GM21723 (cell line): ENCODE data around the gene ZCCHC24.

Source experiments
- ATAC-seq: cut with Tn5 transposase; IDR thresholded peaks from one replicate; pipeline ENCODE4 v1.9.1; 2021; ENCODE audit warnings: mild to moderate bottlenecking, moderate library complexity; ENCODE audit not compliant: unreplicated experiment

Gene ZCCHC24

GRCh38 chr10:79386637-79387465 is 58.6 kb downstream of the ZCCHC24 start:
- ATAC-seq, result no peak

DNA sequence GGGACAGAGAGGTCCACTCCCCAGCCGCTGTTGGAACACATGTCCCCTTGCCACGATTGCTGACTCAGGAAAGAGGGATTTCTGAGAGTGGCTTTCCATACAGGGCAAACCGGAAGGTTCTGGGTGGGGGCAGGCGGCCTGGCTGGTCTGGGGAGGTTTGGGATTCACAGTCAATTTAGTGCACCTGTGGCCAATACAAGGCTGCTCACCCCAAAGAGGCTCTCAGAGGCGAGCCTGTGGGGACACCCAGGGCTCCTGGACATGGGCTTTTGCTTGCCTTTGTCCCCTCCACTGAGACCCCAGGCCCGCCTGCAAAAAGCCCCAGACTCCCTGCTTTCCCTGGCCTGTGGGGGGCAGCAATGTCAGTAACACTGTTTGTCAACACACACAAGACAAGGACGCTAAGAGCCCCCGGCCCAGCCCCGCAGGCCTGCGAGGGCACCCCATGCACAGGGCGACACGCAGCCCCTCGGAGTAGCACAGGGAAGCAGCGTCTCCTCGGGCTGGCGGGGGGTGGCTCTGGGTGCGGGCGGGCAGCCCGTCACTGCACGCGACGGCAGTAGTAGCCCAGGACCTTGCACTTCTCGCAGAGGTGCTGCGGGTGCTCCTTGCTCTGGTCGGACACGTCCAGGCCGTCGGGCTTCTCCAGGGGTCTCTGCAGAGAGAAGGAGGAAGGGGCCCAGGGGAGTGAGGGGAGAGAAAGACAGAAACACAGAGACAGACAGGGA is 59.5 kb downstream of the ZCCHC24 start:
- ATAC-seq, result no peak

GRCh38 chr10:79385392-79385795 is 60.0 kb downstream of the ZCCHC24 start:
- ATAC-seq, result no peak

DNA sequence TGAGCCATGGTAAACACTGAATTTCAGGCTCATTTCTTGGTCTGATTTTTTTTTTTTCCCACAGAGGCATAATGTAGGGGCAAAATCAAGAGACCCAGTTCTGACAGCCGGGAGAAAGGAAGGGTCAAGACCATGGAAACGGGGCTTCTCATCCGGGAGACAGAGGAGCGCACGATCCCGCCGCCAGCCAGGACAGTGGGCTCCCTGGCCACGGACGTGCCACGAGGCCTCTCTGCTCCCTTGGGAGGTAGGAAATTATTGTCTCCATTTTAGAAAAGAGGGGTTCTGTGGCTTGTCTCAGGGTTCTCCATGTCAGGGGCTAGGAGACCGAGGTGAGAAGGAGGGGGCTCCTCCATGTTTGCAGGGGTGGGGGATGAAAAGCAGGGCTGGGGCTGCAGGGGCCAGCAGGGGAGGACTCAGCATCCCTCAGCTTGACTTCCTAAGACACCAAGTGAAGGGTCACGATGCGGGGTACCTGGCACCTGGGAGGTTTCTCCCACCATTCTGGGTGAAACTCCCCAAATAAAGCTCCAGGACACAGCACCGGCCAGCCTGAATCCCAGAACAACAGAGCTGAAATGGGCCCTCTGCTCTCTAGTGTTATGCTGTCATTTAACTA is 60.5 kb downstream of the ZCCHC24 start:
- ATAC-seq, result no peak

DNA sequence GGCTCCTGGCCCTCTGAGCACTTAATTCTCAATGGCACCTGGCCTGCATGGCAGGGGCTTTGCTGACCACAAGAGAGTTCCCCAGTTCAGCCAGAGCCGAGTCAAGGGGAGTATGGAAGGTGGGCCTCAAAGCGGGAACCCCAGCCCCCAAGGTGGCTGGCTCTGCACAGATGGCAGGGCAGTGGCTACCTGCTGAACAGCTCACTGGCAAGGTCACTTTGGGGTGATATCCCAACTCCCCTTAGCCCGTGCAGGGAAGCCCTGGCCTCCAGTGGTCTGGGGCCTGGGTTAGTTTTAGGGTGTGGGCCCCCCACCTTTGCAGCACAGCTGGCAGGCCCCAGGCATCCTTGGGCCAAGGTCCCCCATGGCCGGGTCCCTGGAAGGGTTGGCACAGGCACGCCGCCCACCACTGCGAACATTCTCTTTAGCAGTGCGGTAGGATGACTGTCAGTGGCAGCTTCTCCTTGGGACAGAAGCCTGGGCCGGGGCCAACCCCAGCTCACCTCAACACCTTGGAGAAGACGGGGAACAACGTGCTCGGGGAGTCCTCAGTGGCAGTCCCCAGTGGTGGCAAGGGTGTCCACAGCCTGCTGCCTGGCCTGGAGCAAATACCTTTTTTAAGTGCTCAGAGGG is 61.3 kb downstream of the ZCCHC24 start:
- no peak for ATAC-seq

- no peak for ATAC-seq
Observed at GRCh38 chr10:79382491-79382941, 62.9 kb downstream of the ZCCHC24 start.

- ATAC-seq, result no peak
Observed at GRCh38 chr10:79381804-79382221, 63.6 kb downstream of the ZCCHC24 start.

- ATAC-seq, result no peak
Observed at GRCh38 chr10:79380946-79381721, 64.3 kb downstream of the ZCCHC24 start.

GRCh38 chr10:79380125-79380945 is 65.1 kb downstream of the ZCCHC24 start:
- no peak for ATAC-seq

DNA sequence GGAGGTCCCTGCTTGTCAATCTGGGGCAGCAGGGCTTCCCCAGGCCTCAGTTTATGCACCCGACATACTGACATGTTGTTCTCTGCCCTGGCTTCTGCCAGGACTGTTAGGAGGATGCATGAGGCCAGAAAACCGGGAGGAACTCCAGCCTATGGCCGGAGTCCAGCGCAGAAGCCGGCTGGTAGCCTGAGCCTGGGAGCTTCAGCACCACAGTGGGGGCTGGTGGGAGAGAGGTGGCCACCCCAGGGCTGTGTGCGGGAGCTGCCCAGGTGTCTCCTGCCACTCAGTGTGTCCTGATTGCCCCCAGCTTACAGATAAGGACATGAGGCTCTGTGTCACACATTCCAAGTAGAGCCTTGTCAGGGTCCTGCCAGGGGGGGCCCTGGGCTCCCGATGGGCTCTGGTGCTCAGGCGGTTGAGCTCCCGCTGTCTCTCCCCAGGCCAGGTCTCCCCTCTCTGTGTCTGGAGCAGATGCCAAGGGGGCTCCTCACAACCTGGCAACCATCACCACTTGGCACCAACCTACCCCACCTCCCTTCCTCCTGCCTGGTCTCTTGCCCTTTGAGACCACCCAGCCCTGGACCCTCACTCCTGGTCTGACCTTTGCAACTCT is 65.8 kb downstream of the ZCCHC24 start:
- ATAC-seq, result no peak

- ATAC-seq, result no peak
Observed at GRCh38 chr10:79378647-79379511, 66.5 kb downstream of the ZCCHC24 start.

GRCh38 chr10:79378383-79378646 is 67.1 kb downstream of the ZCCHC24 start:
- no peak for ATAC-seq

DNA sequence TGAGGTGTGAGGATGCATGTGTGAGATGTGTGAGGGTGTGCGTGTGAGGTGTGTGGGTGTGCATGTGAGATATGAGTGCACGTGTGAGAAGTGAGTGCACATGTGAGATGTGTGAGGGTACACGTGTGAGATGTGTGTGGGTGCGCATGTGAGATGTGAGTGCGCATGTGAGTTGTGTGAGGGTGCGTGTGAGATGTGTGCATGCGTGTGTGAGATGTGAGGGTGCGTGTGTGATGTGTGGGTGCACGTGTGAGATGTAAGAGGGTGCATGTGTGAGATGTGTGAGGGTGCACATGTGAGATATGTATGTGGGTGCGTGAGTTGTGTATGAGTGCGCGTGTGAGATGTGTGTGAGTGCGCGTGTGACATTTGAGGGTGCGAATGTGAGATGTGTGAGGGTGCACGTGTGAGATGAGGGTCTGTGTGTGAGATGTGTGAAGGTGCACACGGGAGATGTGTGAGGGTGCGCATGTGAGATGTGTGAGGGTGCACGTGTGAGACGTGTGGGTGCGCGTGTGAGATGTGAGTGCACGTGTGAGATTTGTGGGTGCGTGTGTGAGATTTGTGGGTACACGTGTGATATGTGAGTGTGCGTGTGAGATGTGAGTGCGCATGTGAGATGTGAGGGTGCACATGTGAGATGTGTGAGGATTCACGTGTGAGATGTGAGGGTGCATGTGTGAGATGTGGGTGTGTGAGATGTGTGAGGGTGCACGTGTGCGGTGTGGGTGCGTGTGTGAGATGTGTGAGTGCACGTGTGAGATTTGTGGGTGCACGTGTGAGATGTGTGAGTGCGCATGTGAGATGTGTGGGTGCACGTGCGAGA is 67.7 kb downstream of the ZCCHC24 start:
- ATAC-seq, result no peak

DNA sequence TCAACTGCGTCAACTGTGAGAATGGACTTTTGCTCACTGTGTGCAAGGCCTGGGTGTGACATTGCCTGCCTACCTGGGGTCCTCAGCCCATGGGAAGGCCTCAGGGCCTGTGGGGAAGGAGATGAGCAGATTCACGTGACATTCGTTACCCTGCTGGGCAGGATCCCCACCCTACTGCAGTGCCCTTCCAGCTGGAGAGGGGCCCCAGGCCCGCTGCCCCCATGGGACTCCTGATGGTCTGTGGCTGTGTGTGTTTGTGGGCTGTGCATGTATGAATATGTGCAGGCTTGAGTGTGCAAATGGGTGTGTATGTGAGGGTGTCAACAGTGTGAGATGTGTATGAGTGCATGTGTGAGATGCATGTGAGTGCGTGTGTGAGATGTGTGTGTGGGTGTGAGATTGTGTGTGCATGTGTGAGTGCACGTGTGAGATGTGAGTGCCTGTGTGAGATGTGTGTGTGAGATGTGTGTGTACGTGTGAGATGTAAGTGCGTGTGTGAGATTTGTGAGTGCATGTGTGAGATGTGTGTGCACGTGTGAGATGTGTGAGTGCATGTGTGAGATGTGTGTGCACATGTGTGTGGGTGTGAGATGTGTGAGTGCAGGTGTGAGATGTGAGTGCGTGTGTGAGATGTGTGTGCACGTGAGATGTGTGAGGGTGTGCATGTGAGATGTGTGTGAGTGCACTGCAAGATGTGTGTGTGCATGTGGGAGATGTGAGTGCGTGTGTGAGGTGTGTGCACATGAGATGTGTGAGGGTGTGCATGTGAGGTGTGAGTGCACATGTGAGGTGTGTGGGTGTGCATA is 68.5 kb downstream of the ZCCHC24 start:
- ATAC-seq, result no peak

DNA sequence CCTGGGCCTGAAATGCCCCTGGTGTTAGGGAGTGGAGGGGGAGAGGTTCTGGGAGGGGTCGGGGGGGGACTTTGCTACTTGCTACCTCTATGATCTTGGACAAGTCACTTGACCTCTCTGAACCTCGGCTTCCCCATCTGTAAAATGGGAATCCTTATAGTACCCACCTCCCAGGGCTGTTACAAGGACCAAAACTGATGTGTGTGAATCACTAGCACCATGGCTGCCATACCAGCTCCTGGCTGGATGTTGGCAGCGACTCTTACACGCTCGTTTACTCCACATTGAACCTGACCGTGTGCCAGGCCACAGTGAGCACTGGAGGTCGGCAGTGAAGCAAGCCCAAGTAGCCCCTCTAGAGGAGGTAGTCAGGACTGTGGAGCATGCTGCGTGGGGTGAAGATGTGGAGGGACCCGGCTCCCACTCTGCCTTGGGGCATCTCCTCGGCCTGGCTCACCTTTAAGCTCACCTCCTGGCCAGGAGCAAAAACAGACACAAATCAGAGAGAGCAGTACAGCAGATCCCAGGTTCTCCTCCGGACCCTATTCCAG is 69.3 kb downstream of the ZCCHC24 start:
- ATAC-seq, result no peak

- ATAC-seq, result no peak
Observed at GRCh38 chr10:79375321-79376077, 69.9 kb downstream of the ZCCHC24 start.
